Measurements from ENCODE around the gene UBP1.
"Not testable (repeated sequence)": the region's sequence is repeated elsewhere in the genome, so short reads cannot be mapped to it uniquely, and the experiment has no call there.

Gene UBP1

GRCh38 chr3:33438881-33439545 lies 1.2 kb downstream of the UBP1 start:
- DNase-seq (ENCODE audit: extremely low spot score): peak; percentile 26
- no peak for TF ChIP-seq NFRKB (IDR thresholded peaks at IDR 0.05)
- no peak for TF ChIP-seq L3MBTL2 (conservative IDR thresholded peaks at IDR 0.05)
- 0 out of 2 replicates have a peak, but pooled peaks have one; percentile 25 for TF ChIP-seq PKNOX1 (IDR thresholded peaks at IDR 0.05)
- no peak for TF ChIP-seq FOXA1 (IDR thresholded peaks at IDR 0.05)
- no peak for TF ChIP-seq TARDBP (IDR thresholded peaks at IDR 0.05)
- ChIA-PET POLR2A (interaction anchor here (0.6 to 4.9 kb wide), 5 partner anchors 11 to 869 kb away, joined by 3 to 54 read pairs (median 4); partner anchors contain the start of gene PDCD6IP), CTCF (interaction anchor here (0.9 to 1.2 kb wide), 2 partner anchors 348 to 476 kb away, joined by 3 to 5 read pairs; no protein-coding TSS in a partner anchor)

- CTCF ChIA-PET: interaction anchor here (0.8 to 1.3 kb wide), 3 partner anchors 66 to 476 kb away, joined by 3 read pairs; no protein-coding TSS in a partner anchor
- POLR2A ChIA-PET: interaction anchor here (1.2 to 4.9 kb wide), 3 partner anchors 10 to 869 kb away, joined by 3 to 54 read pairs (median 13); partner anchors contain the start of gene PDCD6IP
- TF ChIP-seq ZNF384 (IDR thresholded peaks at IDR 0.05): no peak
- TF ChIP-seq L3MBTL2 (conservative IDR thresholded peaks at IDR 0.05): peak; percentile 37
- DNase-seq (ENCODE audit: extremely low spot score): no peak
Observed at GRCh38 chr3:33438284-33438668, 1.9 kb downstream of the UBP1 start.

- ChIA-PET POLR2A (interaction anchor here (3.0 to 4.9 kb wide), 2 partner anchors 10 to 361 kb away, joined by 13 to 54 read pairs; partner anchors contain the start of gene PDCD6IP), CTCF (interaction anchor here (0.8 to 1.3 kb wide), 2 partner anchors 65 to 306 kb away, joined by 3 read pairs; no protein-coding TSS in a partner anchor)
- no peak for DNase-seq (ENCODE audit: extremely low spot score)
- TF ChIP-seq TARDBP (IDR thresholded peaks at IDR 0.05) (no peak), ZNF384 (IDR thresholded peaks at IDR 0.05) (no peak), ELF4 (IDR thresholded peaks at IDR 0.05) (no peak), SP1 (IDR thresholded peaks at IDR 0.05) (no peak), CTBP1 (IDR thresholded peaks at IDR 0.05; ENCODE audit: borderline replicate concordance) (no peak), FOXM1 (IDR thresholded peaks at IDR 0.05; ENCODE audit: borderline replicate concordance) (no peak)
Observed at GRCh38 chr3:33437556-33438283, 2.5 kb downstream of the UBP1 start.

- TF ChIP-seq LEF1 (IDR thresholded peaks at IDR 0.05; ENCODE audit: borderline replicate concordance) (no peak), CTBP1 (IDR thresholded peaks at IDR 0.05; ENCODE audit: borderline replicate concordance) (no peak), TARDBP (IDR thresholded peaks at IDR 0.05) (no peak), NFRKB (IDR thresholded peaks at IDR 0.05) (no peak), SUZ12 (IDR thresholded peaks at IDR 0.05) (no peak), FOXA1 (IDR thresholded peaks at IDR 0.05) (no peak), PKNOX1 (IDR thresholded peaks at IDR 0.05) (no peak), FOXM1 (IDR thresholded peaks at IDR 0.05; ENCODE audit: borderline replicate concordance) (no peak), ARNT (IDR thresholded peaks at IDR 0.05) (no peak), FOXK2 (IDR thresholded peaks at IDR 0.05) (no peak), ELF4 (IDR thresholded peaks at IDR 0.05) (no peak), BHLHE40 (IDR thresholded peaks at IDR 0.05; ENCODE audit: borderline replicate concordance) (no peak), SP1 (IDR thresholded peaks at IDR 0.05) (no peak), ZNF384 (IDR thresholded peaks at IDR 0.05) (no peak), L3MBTL2 (conservative IDR thresholded peaks at IDR 0.05) (no peak), HDGF (IDR thresholded peaks at IDR 0.05; ENCODE audit: borderline replicate concordance) (no peak)
- DNase-seq (ENCODE audit: extremely low spot score): no peak
- ChIA-PET POLR2A (no interaction called here), CTCF (interaction anchor here (0.7 kb wide), 2 partner anchors 61 to 115 kb away, joined by 3 to 6 read pairs; no protein-coding TSS in a partner anchor)
Observed at GRCh38 chr3:33433843-33434242, 6.4 kb downstream of the UBP1 start.

GRCh38 chr3:33430571-33430970 lies 9.6 kb downstream of the UBP1 start:
- no peak for DNase-seq (ENCODE audit: extremely low spot score)
- ChIA-PET POLR2A (interaction anchor here (5.8 kb wide), 1 partner anchor 10 kb away, joined by 54 read pairs; the partner anchor contains the start of gene UBP1), CTCF (interaction anchor here (1.1 kb wide), 1 partner anchor 10 kb away, joined by 3 read pairs; the partner anchor contains the start of gene UBP1)
- TF ChIP-seq PKNOX1 (IDR thresholded peaks at IDR 0.05) (no peak), FOXM1 (IDR thresholded peaks at IDR 0.05; ENCODE audit: borderline replicate concordance) (no peak), NFRKB (IDR thresholded peaks at IDR 0.05) (no peak), LEF1 (IDR thresholded peaks at IDR 0.05; ENCODE audit: borderline replicate concordance) (no peak), L3MBTL2 (conservative IDR thresholded peaks at IDR 0.05) (no peak), BHLHE40 (IDR thresholded peaks at IDR 0.05; ENCODE audit: borderline replicate concordance) (no peak), TARDBP (IDR thresholded peaks at IDR 0.05) (no peak), ZNF384 (IDR thresholded peaks at IDR 0.05) (no peak)

GRCh38 chr3:33430061-33430460 lies 10.1 kb downstream of the UBP1 start:
- ChIA-PET CTCF (interaction anchor here (1.1 kb wide), 1 partner anchor 10 kb away, joined by 3 read pairs; the partner anchor contains the start of gene UBP1), POLR2A (interaction anchor here (5.8 kb wide), 1 partner anchor 10 kb away, joined by 54 read pairs; the partner anchor contains the start of gene UBP1)
- no peak for TF ChIP-seq L3MBTL2 (conservative IDR thresholded peaks at IDR 0.05)
- DNase-seq (ENCODE audit: extremely low spot score): no peak

GRCh38 chr3:33429306-33429705 lies 10.9 kb downstream of the UBP1 start:
- POLR2A ChIA-PET: interaction anchor here (5.8 kb wide), 1 partner anchor 11 kb away, joined by 54 read pairs; the partner anchor contains the start of gene UBP1
- CTCF ChIA-PET; DNase-seq (ENCODE audit: extremely low spot score): not testable (repeated sequence)

Measured in HEK293T (cell line).